ENCODE results near the gene MBLAC1.

The MBLAC1 gene

GRCh38 chr7:100095704-100096103, 31.1 kb upstream of the MBLAC1 start:
- no peak for DNase-seq (ENCODE audit: low read depth)
- no peak overlapping the region for H3K4me3 ChIP-seq (ENCODE audit: control insufficient read depth, low read depth, low read length)
- no peak for TF ChIP-seq CTCF (conservative IDR thresholded peaks at IDR 0.05; ENCODE audit: control insufficient read depth, insufficient read depth, low read depth, low read length)

- DNase-seq (ENCODE audit: low read depth): no peak
- no peak overlapping the region for H3K4me3 ChIP-seq (ENCODE audit: control insufficient read depth, low read depth, low read length)
- TF ChIP-seq CTCF (conservative IDR thresholded peaks at IDR 0.05; ENCODE audit: control insufficient read depth, insufficient read depth, low read depth, low read length): no peak
Measured at GRCh38 chr7:100098913-100099312, 27.9 kb upstream of the MBLAC1 start.

GRCh38 chr7:100099452-100099851, 27.3 kb upstream of the MBLAC1 start:
- H3K4me3 ChIP-seq (ENCODE audit: control insufficient read depth, low read depth, low read length): peak overlapping the region; percentile 84
- DNase-seq (ENCODE audit: low read depth): no peak
- no peak for TF ChIP-seq CTCF (conservative IDR thresholded peaks at IDR 0.05; ENCODE audit: control insufficient read depth, insufficient read depth, low read depth, low read length)

DNA sequence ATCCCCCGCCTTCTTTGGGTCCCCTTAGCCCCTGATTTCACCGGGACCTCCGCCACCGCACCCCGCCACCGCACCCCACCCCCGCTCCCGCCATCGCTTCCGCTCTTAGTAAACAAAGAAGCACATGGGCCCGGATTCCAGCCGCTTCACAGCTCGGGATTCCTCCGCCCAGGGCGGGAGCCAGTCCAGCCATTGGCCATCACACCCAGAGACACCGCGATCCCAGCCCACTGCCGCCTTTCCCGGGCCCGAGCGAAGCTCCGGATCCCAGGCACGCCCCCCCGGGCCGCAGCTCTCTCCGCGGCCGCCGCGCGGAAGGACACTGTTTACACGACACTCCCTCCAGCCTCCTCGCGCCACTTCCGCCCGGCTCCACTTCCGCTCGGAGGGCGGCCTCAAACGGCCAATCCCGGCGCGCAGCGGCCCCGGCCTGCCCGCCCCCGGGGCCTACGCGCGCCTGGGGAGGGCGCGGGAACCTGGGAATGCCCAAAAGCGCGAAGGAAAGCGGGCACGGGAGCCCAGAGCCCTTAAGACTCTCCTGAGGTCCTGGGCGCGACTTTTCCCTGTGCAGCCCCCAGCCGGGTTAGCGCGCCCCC, 26.2 kb upstream of the MBLAC1 start:
- DNase-seq (ENCODE audit: low read depth): peak; percentile 95
- peak overlapping the region; percentile 84 for H3K4me3 ChIP-seq (ENCODE audit: control insufficient read depth, low read depth, low read length)
- no peak for TF ChIP-seq CTCF (conservative IDR thresholded peaks at IDR 0.05; ENCODE audit: control insufficient read depth, insufficient read depth, low read depth, low read length)

GRCh38 chr7:100101016-100101862, 25.5 kb upstream of the MBLAC1 start, which contains the start of the genes AP4M1 and MCM7:
Gene AP4M1 (plus strand): TSS chr7:100101643. CDS start chr7:100101715, 72 bp downstream.
Gene MCM7 (minus strand): TSS chr7:100101397. CDS start chr7:100101294, 103 bp downstream.
- peak within 1 kb of the TSS; percentile 84 for H3K4me3 ChIP-seq (ENCODE audit: control insufficient read depth, low read depth, low read length)
- peak; percentile 98 for DNase-seq (ENCODE audit: low read depth)
- TF ChIP-seq CTCF (conservative IDR thresholded peaks at IDR 0.05; ENCODE audit: control insufficient read depth, insufficient read depth, low read depth, low read length): no peak

- no peak overlapping the region for H3K4me3 ChIP-seq (ENCODE audit: control insufficient read depth, low read depth, low read length)
- no peak for TF ChIP-seq CTCF (conservative IDR thresholded peaks at IDR 0.05; ENCODE audit: control insufficient read depth, insufficient read depth, low read depth, low read length)
- peak; percentile 97 for DNase-seq (ENCODE audit: low read depth)
Measured at GRCh38 chr7:100102950-100103840, 23.6 kb upstream of the MBLAC1 start.

Measured in fibroblast of mammary gland (primary cell).